OCI-LY3 (cell line): ENCODE results near the gene LRFN5.

Experiments used
- CTCF ChIP-seq: fragments of 200-600, 300-600 bp; sonication (generic); IDR thresholded peaks from 2 replicates; pipeline ENCODE4 v1.5.1; 2014; ENCODE audit warnings: antibody characterized with exemption, low read length, low read depth
- EZH2phosphoT487 ChIP-seq: fragments of 200-600 bp; shearing (Covaris generic); IDR thresholded peaks from 2 replicates; pipeline ENCODE4 v1.6.1; 2018; ENCODE audit warnings: antibody characterized with exemption, mixed run types, low read depth

GRCh38 chr14:41604721-41605531 is 1.8 kb upstream of the LRFN5 start:
- no peak for TF ChIP-seq CTCF
- TF ChIP-seq EZH2phosphoT487: no peak
